Measurements from ENCODE around the gene SH3RF3.
"Not testable (repeated sequence)": the region's sequence is repeated elsewhere in the genome, so short reads cannot be mapped to it uniquely, and the experiment has no call there.

SH3RF3 gene

GRCh38 chr2:109222825-109223471, 93.9 kb downstream of the SH3RF3 start:
- DNase-seq: no peak

- DNase-seq: no peak
Measured at GRCh38 chr2:109223490-109223889, 94.5 kb downstream of the SH3RF3 start.

- not testable (repeated sequence) for DNase-seq
Measured at GRCh38 chr2:109224341-109224740, 95.3 kb downstream of the SH3RF3 start.

- DNase-seq: no peak
Measured at GRCh38 chr2:109225170-109225782, 96.3 kb downstream of the SH3RF3 start.

GRCh38 chr2:109226128-109226527, 97.1 kb downstream of the SH3RF3 start:
- DNase-seq: no peak

- DNase-seq: no peak
Measured at GRCh38 chr2:109226622-109227021, 97.6 kb downstream of the SH3RF3 start.

- DNase-seq: no peak
Measured at GRCh38 chr2:109229094-109229675, 100.2 kb downstream of the SH3RF3 start.

- DNase-seq: no peak
Measured at GRCh38 chr2:109230941-109231420, 102.0 kb downstream of the SH3RF3 start.

- no peak for DNase-seq
Measured at GRCh38 chr2:109231428-109231827, 102.4 kb downstream of the SH3RF3 start.

- DNase-seq: no peak
Measured at GRCh38 chr2:109231996-109232705, 103.1 kb downstream of the SH3RF3 start.

GRCh38 chr2:109232909-109233308, 103.9 kb downstream of the SH3RF3 start:
- DNase-seq: no peak

GRCh38 chr2:109233643-109234042, 104.6 kb downstream of the SH3RF3 start:
- no peak for DNase-seq

GRCh38 chr2:109234355-109234754, 105.3 kb downstream of the SH3RF3 start:
- no peak for DNase-seq

- no peak for DNase-seq
Measured at GRCh38 chr2:109236147-109236546, 107.1 kb downstream of the SH3RF3 start.

GRCh38 chr2:109237792-109238191, 108.8 kb downstream of the SH3RF3 start:
- no peak for DNase-seq

- DNase-seq: no peak
Measured at GRCh38 chr2:109238580-109238979, 109.6 kb downstream of the SH3RF3 start.

- DNase-seq: no peak
Measured at GRCh38 chr2:109239720-109240119, 110.7 kb downstream of the SH3RF3 start.

GRCh38 chr2:109242210-109242653, 113.2 kb downstream of the SH3RF3 start:
- no peak for DNase-seq

GRCh38 chr2:109242654-109243331, 113.8 kb downstream of the SH3RF3 start:
- DNase-seq: no peak

GRCh38 chr2:109243526-109244303, 114.7 kb downstream of the SH3RF3 start:
- DNase-seq: no peak

- DNase-seq: no peak
Measured at GRCh38 chr2:109244304-109244582, 115.2 kb downstream of the SH3RF3 start.

GRCh38 chr2:109244750-109245382, 115.9 kb downstream of the SH3RF3 start:
- DNase-seq: no peak

All from NCI-H1105 treated with DMSO at 0.1 percent for 48 hours (cell line).